ENCODE measurements around the gene SLC35B2. TPM values are rescaled to one million over a fixed set of nuclear protein-coding genes. Genes with fewer than 3 reads are reported as not detected.

Gene SLC35B2
- total and polyA plus RNA-seq, 9 of the 15 experiments (the other 6 are each of a cell fraction or from before 2014, with no cell fraction given): 14.5 to 59.1 (median 47.1) TPM

GRCh38 chr6:44265007-44265721, 7.8 kb upstream of the SLC35B2 start, which contains the start of gene NFKBIE (continued):
- no peak for TF ChIP-seq ZNF407 (IDR thresholded peaks at IDR 0.05; ENCODE audit: low read depth)
- TF ChIP-seq ILF3 (IDR thresholded peaks at IDR 0.05; ENCODE audit: borderline replicate concordance): no peak; the same call in 1 of the 2 replicates
- TF ChIP-seq PCBP2 (IDR thresholded peaks at IDR 0.05; ENCODE audit: low read depth, low read length, poor library complexity, severe bottlenecking): no peak
- TF ChIP-seq ZBTB17 (CRISPR knock-in tag; IDR thresholded peaks at IDR 0.05): no peak
- TF ChIP-seq SAP30 (IDR thresholded peaks at IDR 0.05; ENCODE audit: borderline replicate concordance, insufficient read depth, low read depth, low read length, poor library complexity, severe bottlenecking): peak; percentile 61
- TF ChIP-seq, protein P1, sequence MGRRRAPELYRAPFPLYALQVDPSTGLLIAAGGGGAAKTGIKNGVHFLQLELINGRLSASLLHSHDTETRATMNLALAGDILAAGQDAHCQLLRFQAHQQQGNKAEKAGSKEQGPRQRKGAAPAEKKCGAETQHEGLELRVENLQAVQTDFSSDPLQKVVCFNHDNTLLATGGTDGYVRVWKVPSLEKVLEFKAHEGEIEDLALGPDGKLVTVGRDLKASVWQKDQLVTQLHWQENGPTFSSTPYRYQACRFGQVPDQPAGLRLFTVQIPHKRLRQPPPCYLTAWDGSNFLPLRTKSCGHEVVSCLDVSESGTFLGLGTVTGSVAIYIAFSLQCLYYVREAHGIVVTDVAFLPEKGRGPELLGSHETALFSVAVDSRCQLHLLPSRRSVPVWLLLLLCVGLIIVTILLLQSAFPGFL (CRISPR knock-in tag; IDR thresholded peaks at IDR 0.05): peak; percentile 83; the same call in 1 of the 2 replicates
- TF ChIP-seq CREB1 (IDR thresholded peaks at IDR 0.05): no peak
- peak; percentile 46 for TF ChIP-seq CREB1 (CRISPR knock-in tag; IDR thresholded peaks at IDR 0.05)
- no peak for TF ChIP-seq SOX6 (IDR thresholded peaks at IDR 0.05)
- TF ChIP-seq BRD9 (IDR thresholded peaks at IDR 0.05; ENCODE audit: low read depth, partially characterized antibody): no peak
- 0 out of 2 replicates have a peak, but pooled peaks have one; percentile 18 for TF ChIP-seq KLF13 (tag; IDR thresholded peaks at IDR 0.05; ENCODE audit: borderline replicate concordance, low read depth)
- TF ChIP-seq, protein P2, sequence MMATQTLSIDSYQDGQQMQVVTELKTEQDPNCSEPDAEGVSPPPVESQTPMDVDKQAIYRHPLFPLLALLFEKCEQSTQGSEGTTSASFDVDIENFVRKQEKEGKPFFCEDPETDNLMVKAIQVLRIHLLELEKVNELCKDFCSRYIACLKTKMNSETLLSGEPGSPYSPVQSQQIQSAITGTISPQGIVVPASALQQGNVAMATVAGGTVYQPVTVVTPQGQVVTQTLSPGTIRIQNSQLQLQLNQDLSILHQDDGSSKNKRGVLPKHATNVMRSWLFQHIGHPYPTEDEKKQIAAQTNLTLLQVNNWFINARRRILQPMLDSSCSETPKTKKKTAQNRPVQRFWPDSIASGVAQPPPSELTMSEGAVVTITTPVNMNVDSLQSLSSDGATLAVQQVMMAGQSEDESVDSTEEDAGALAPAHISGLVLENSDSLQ (IDR thresholded peaks at IDR 0.05): peak; percentile 6; the same call in 1 of the 2 replicates
- TF ChIP-seq SIRT6 (IDR thresholded peaks at IDR 0.05; ENCODE audit: low read depth, low read length): no peak
- TF ChIP-seq CHD4 (IDR thresholded peaks at IDR 0.05; ENCODE audit: insufficient read depth, insufficient replicate concordance, low read depth, low read length, poor library complexity, severe bottlenecking): no peak
- no peak for TF ChIP-seq TAF9B (IDR thresholded peaks at IDR 0.05; ENCODE audit: partially characterized antibody)
- no peak for TF ChIP-seq RBM22 (IDR thresholded peaks at IDR 0.05; ENCODE audit: low read depth, low read length, poor library complexity, severe bottlenecking)
- TF ChIP-seq ZNF76 (CRISPR knock-in tag; IDR thresholded peaks at IDR 0.05; ENCODE audit: borderline replicate concordance): no peak

Measured in K562 (cell line).